ENCODE data around the gene SEPTIN10. TPM values are rescaled to one million over a fixed set of nuclear protein-coding genes. Genes with fewer than 3 reads are reported as not detected.

The SEPTIN10 gene
- total RNA-seq, 1 experiment from 2014 or later, result 112 TPM

DNA sequence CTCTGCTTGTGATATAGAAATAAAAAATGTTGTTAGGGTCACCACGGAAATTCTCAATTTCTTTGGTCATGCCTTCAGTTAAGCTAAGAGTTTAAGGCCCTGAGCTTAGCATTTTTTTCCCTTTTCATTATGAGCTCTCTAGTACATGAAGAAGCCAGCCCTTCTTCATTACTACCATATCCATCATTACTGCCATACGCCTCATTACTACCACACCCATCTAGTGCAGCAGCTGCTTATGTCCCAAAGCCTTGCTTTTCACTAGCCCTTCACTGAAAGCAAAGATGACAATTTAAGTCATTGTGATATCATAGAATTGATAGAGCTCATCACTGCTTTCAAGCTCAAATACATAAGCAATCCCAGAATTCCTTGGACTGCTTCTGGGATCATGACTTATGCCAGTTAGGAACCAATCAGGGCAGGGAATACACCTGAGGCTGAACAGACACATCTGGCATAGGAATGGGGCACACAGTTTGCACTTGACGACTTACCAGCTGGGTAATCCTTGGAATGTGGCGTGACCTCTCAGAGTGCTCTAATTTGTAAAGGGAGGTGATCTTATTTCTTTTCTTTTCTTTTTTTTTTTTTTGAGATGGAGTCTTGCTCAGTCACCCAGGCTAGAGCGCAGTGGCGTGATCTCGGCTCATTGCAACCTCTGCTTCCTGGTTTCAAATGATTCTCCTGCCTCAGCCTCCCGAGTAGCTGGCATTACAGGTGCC, 40.7 kb upstream of the SEPTIN10 start:
- ChIA-PET POLR2A (ENCODE audit: unreplicated experiment) (no interaction called here), CTCF (interaction anchor here (0.8 kb wide), 1 partner anchor 48 kb away, joined by 4 read pairs; no protein-coding TSS in a partner anchor)
- intact Hi-C loops (cut with micrococcal nuclease; ENCODE audit: unreplicated experiment), result no loop called here
- BruUV-seq (replicated peaks), result no TSS peak
- H3K4me1 ChIP-seq (replicated peaks; ENCODE audit: insufficient read depth), result no peaks in the 10 kb centered on the region
- no peaks in the 10 kb centered on the region for H4K20me1 ChIP-seq (ENCODE audit: insufficient read depth)
- no peaks in the 10 kb centered on the region for H3K9me2 ChIP-seq (ENCODE audit: insufficient read depth)
- no peak overlapping the region for H2AFZ ChIP-seq
- H3F3A ChIP-seq (ENCODE audit: insufficient read depth, low read depth), result no peaks in the 10 kb centered on the region
- no peak overlapping the region for H3K4me3 ChIP-seq
- no peak overlapping the region for H3K4me2 ChIP-seq
- no peak overlapping the region for H3K27ac ChIP-seq
- no peak for TF ChIP-seq EZH2 (IDR thresholded peaks at IDR 0.05; ENCODE audit: low read depth)
- TF ChIP-seq CTCF (conservative IDR thresholded peaks at IDR 0.05), result no peak
- H3K79me2 ChIP-seq (ENCODE audit: low read depth), result no peaks in the 10 kb centered on the region
- no peak for DNase-seq
- no peaks in the 10 kb centered on the region for H3K27me3 ChIP-seq (ENCODE audit: insufficient read depth, low read depth)
- no peaks in the 10 kb centered on the region for H3K9me3 ChIP-seq (ENCODE audit: insufficient read depth, low read depth)
- no peaks in the 10 kb centered on the region for H3K36me3 ChIP-seq (ENCODE audit: low read depth)

DNA sequence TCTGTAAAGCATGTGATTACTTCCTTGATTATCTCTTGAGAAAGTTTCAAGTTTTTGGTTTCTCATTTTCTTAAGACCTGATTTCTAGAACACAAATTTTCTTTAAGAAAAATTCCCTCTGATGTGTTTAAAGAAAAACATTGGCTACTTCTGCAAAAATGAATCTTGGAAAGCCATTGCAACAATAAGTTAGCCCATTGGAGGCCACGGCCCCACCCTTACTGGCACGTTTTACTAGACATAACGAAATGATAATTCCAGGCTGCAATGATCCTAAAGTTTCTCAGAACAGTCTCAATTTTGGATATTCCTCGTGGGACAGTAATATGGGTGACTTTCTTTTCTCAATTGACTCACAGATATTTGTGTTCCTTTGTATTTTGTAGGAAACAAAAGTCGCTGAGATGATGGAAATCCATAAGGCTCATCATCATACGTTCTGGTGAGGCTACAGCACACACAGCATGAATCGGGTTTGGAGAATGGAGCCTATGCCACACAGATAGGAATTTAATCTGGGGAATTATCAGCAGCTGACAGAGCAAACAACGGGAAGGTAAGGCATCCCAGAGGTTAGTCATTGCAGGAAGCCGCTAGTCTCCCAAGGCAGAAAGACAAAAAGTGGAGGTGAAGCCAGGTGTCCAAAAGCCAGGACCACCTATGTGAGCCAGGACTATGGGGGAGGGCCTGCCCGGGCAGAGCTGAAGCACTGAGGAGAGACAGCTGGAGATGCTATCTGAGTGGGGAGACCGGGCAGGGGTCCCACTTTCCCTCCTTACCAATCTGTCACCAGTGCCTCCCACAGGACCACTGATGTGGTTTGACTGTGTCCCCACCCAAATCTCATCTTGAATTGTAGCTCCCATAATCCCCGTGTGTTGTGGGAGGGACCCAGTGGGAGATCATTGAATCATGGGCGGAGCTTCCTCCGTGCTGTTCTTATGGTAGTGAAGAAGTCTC, 36.2 kb upstream of the SEPTIN10 start:
- ChIA-PET CTCF (no interaction called here), POLR2A (ENCODE audit: unreplicated experiment) (interaction anchor here (0.5 kb wide), 1 partner anchor 36 kb away, joined by 3 read pairs; the partner anchor contains the start of genes SEPTIN10 and SOWAHC)
- no peaks in the 10 kb centered on the region for H3K9me3 ChIP-seq (ENCODE audit: insufficient read depth, low read depth)
- intact Hi-C loops (cut with micrococcal nuclease; ENCODE audit: unreplicated experiment), result loop anchor here (10.0 kb wide), 1 partner anchor 45 kb away; no protein-coding TSS in a partner anchor
- no peak overlapping the region for H3K4me2 ChIP-seq
- no peaks in the 10 kb centered on the region for H3K36me3 ChIP-seq (ENCODE audit: low read depth)
- DNase-seq, result no peak
- H2AFZ ChIP-seq, result no peak overlapping the region
- H3K27me3 ChIP-seq (ENCODE audit: insufficient read depth, low read depth), result no peaks in the 10 kb centered on the region
- no peak overlapping the region for H3K4me3 ChIP-seq
- H3K79me2 ChIP-seq (ENCODE audit: low read depth), result no peaks in the 10 kb centered on the region
- H3F3A ChIP-seq (ENCODE audit: insufficient read depth, low read depth), result peaks cover 3% of the 10 kb centered on the region; the same call in 1 of the 2 replicates
- no peaks in the 10 kb centered on the region for H3K9me2 ChIP-seq (ENCODE audit: insufficient read depth)
- peaks cover 10% of the 10 kb centered on the region for H3K4me1 ChIP-seq (replicated peaks; ENCODE audit: insufficient read depth)
- H3K27ac ChIP-seq, result no peak overlapping the region
- no TSS peak for BruUV-seq (replicated peaks)
- no peaks in the 10 kb centered on the region for H4K20me1 ChIP-seq (ENCODE audit: insufficient read depth)
- TF ChIP-seq CTCF (conservative IDR thresholded peaks at IDR 0.05) (no peak), EZH2 (IDR thresholded peaks at IDR 0.05; ENCODE audit: low read depth) (no peak)

DNA sequence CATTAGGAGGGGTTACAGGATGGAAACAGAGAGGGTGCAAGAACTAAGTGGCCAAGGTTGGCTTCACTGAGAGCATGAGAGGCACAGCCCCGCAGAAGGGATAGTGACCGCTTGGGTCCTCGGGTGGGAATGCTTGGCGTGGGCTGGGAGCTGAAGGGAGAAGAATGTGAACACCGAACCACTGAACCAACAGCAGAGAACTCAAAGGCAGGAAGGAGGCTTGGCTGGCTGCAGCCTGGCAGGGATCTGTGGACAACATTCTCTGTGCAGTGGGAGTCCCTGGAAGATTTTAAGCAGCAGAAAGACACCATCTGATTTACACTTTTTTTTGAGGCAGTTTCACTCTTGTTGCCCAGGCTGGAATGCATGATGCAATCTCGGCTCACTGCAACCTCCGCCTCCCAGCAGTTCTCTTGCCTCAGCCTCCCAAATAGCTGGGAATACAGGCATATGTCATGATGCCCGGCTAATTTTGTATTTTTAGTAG, 34.3 kb upstream of the SEPTIN10 start:
- no peaks in the 10 kb centered on the region for H3K9me2 ChIP-seq (ENCODE audit: insufficient read depth)
- no peaks in the 10 kb centered on the region for H3K36me3 ChIP-seq (ENCODE audit: low read depth)
- intact Hi-C loops (cut with micrococcal nuclease; ENCODE audit: unreplicated experiment), result loop anchor here (10.0 kb wide), 1 partner anchor 47 kb away; no protein-coding TSS in a partner anchor
- peaks cover 22% of the 10 kb centered on the region for H3F3A ChIP-seq (ENCODE audit: insufficient read depth, low read depth)
- H3K9me3 ChIP-seq (ENCODE audit: insufficient read depth, low read depth), result no peaks in the 10 kb centered on the region
- no TSS peak for BruUV-seq (replicated peaks)
- H3K27me3 ChIP-seq (ENCODE audit: insufficient read depth, low read depth), result no peaks in the 10 kb centered on the region
- H3K27ac ChIP-seq, result no peak overlapping the region
- no peak for DNase-seq
- no peaks in the 10 kb centered on the region for H4K20me1 ChIP-seq (ENCODE audit: insufficient read depth)
- H3K79me2 ChIP-seq (ENCODE audit: low read depth), result no peaks in the 10 kb centered on the region
- ChIA-PET POLR2A (ENCODE audit: unreplicated experiment) (no interaction called here), CTCF (no interaction called here)
- no peak overlapping the region for H2AFZ ChIP-seq
- TF ChIP-seq EZH2 (IDR thresholded peaks at IDR 0.05; ENCODE audit: low read depth), result no peak
- no peak for TF ChIP-seq CTCF (conservative IDR thresholded peaks at IDR 0.05)
- no peak overlapping the region for H3K4me2 ChIP-seq
- no peak overlapping the region for H3K4me3 ChIP-seq
- H3K4me1 ChIP-seq (replicated peaks; ENCODE audit: insufficient read depth), result peaks cover 30% of the 10 kb centered on the region
